ENCODE measurements around the gene MGST2. TPM values are rescaled to one million over a fixed set of nuclear protein-coding genes. Genes with fewer than 3 reads are reported as not detected.

MGST2 gene
- total RNA-seq, 1 donor from 2014 or later: 0.71 TPM

DNA sequence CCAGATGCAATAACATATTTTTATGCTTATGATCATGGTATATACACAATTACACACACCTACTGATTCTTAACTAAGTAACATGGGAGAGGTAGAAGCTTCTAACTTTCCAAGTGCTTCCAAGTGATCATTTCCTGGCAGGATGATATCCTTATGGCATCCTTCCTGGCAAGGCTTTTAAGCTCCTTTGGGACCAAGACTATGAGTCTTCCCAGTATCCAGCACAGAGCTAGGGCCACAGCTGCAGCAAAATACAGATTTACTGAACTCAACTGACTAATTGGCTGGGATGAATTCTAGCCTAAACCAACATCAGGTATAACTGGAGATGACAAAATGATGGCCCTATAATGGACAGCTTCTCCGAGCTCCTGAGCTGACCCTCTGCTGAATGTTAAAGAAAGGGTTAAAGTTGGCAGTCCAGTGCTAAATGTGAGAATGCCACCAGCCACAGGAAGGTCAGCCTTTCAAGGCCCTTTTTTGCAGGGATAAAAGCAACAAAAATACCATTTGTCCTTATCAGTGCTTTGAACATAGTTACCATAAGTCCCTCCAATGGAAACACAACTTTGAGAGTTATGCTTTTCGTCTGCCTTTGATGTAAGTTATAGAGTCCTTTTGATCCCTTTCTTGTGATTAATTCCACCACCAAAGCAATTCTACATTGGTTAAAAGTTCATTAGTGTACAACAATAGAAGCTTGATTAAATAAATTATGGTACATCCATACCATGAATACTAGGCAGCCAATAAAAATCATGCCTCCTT is 73.4 kb downstream of the MGST2 start:
- Mint-ChIP-seq H3K27me3 (peaks cover 5% of the 10 kb centered on the region), H3K27ac (no peak overlapping the region), H3K4me1 (peaks cover 15% of the 10 kb centered on the region), H3K4me3 (no peak overlapping the region), H3K9me3 (no peaks in the 10 kb centered on the region), H3K36me3 (ENCODE audit: low read depth) (no peaks in the 10 kb centered on the region)
- no peak for DNase-seq
- TF ChIP-seq CTCF (IDR thresholded peaks at IDR 0.05): no peak
- POLR2A ChIA-PET: interaction anchor here (0.6 kb wide), 1 partner anchor 34 kb away, joined by 3 read pairs; no protein-coding TSS in a partner anchor
- ATAC-seq (ENCODE audit: low read depth): no peak
- CTCF ChIA-PET: interaction anchor here (1.2 to 1.3 kb wide), 2 partner anchors 515 to 516 kb away, joined by 3 to 4 read pairs; no protein-coding TSS in a partner anchor
- intact Hi-C loops (cut with micrococcal nuclease): loop anchor here (5.0 kb wide), 1 partner anchor 873 kb away; no protein-coding TSS in a partner anchor

GRCh38 chr4:139740121-139740520 is 74.5 kb downstream of the MGST2 start:
- POLR2A ChIA-PET: interaction anchor here (0.7 kb wide), 1 partner anchor 269 kb away, joined by 3 read pairs; no protein-coding TSS in a partner anchor
- no peaks in the 10 kb centered on the region for H3K9me3 Mint-ChIP-seq
- H3K27me3 Mint-ChIP-seq: peaks cover 2% of the 10 kb centered on the region
- DNase-seq (no peak), ATAC-seq (ENCODE audit: low read depth) (no peak)
- H3K4me1 Mint-ChIP-seq: peaks cover 6% of the 10 kb centered on the region
- CTCF ChIA-PET: no interaction called here
- TF ChIP-seq CTCF (IDR thresholded peaks at IDR 0.05): no peak
- H3K36me3 Mint-ChIP-seq (ENCODE audit: low read depth): no peaks in the 10 kb centered on the region
- H3K4me3 Mint-ChIP-seq: no peak overlapping the region
- no peak overlapping the region for H3K27ac Mint-ChIP-seq
- intact Hi-C loops (cut with micrococcal nuclease): no loop called here

- POLR2A ChIA-PET: interaction anchor here (0.7 kb wide), 1 partner anchor 269 kb away, joined by 3 read pairs; no protein-coding TSS in a partner anchor
- no peak for DNase-seq
- CTCF ChIA-PET: no interaction called here
- Mint-ChIP-seq H3K27me3 (peaks cover 2% of the 10 kb centered on the region), H3K4me1 (peaks cover 4% of the 10 kb centered on the region), H3K27ac (no peak overlapping the region), H3K36me3 (ENCODE audit: low read depth) (no peaks in the 10 kb centered on the region), H3K4me3 (no peak overlapping the region), H3K9me3 (no peaks in the 10 kb centered on the region)
- ATAC-seq (ENCODE audit: low read depth): no peak
- no peak for TF ChIP-seq CTCF (IDR thresholded peaks at IDR 0.05)
- intact Hi-C loops (cut with micrococcal nuclease): no loop called here
Observed at GRCh38 chr4:139740531-139741041, 75.0 kb downstream of the MGST2 start.

DNA sequence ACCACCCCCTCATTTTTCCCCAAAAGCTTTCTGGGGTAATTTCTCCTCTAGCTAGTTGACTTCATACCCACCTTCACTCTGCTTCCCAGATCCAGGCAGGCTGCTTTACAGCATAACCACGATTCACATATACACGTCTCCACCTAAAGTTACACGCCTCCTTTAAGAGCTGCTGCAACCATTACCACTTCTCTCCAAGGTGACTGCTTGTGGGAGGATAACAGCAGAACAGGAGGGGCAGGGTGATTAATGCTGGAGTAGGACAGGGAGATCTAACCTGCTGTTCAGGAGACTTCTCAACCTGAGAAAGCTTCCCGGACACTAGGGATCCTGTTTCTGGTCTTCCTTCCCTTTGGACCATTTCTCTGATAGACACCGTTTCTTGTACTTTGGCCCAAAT is 77.4 kb downstream of the MGST2 start:
- ChIA-PET POLR2A (no interaction called here), CTCF (no interaction called here)
- Mint-ChIP-seq H3K27me3 (no peaks in the 10 kb centered on the region), H3K4me1 (no peaks in the 10 kb centered on the region), H3K36me3 (ENCODE audit: low read depth) (no peaks in the 10 kb centered on the region), H3K27ac (no peak overlapping the region), H3K4me3 (no peak overlapping the region), H3K9me3 (no peaks in the 10 kb centered on the region)
- no peak for ATAC-seq (ENCODE audit: low read depth)
- no peak for TF ChIP-seq CTCF (IDR thresholded peaks at IDR 0.05)
- intact Hi-C loops (cut with micrococcal nuclease): no loop called here
- no peak for DNase-seq

DNA sequence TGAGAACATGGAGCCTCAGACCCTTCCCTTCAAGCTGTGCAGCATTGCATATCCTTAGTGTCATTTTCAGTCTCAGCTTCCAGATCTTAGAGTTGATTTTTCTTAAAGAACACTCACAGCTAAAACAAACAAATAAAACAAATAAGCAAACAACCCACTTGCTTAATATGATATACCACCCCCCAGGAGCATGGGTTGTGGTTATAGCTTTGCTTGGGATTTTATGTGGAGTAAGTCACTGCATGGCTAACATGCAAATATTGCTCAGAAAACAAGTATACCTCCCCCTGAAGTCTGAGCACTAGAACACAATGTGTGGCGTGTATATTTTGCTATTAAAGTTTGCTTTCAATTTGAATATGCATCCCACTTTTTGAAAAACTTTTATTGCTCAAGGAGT is 78.6 kb downstream of the MGST2 start:
- H3K9me3 Mint-ChIP-seq: no peaks in the 10 kb centered on the region
- intact Hi-C loops (cut with micrococcal nuclease): no loop called here
- H3K27me3 Mint-ChIP-seq: no peaks in the 10 kb centered on the region
- no peaks in the 10 kb centered on the region for H3K36me3 Mint-ChIP-seq (ENCODE audit: low read depth)
- DNase-seq: no peak
- ChIA-PET POLR2A (interaction anchor here (0.6 kb wide), 1 partner anchor 184 kb away, joined by 4 read pairs; no protein-coding TSS in a partner anchor), CTCF (no interaction called here)
- H3K4me1 Mint-ChIP-seq: no peaks in the 10 kb centered on the region
- no peak for ATAC-seq (ENCODE audit: low read depth)
- no peak overlapping the region for H3K27ac Mint-ChIP-seq
- no peak overlapping the region for H3K4me3 Mint-ChIP-seq
- no peak for TF ChIP-seq CTCF (IDR thresholded peaks at IDR 0.05)
